HEK293 (cell line): ENCODE measurements around the gene RFX2.

Source experiments
- KLF8 ChIP-seq: fragments of 450-650 bp; formaldehyde crosslinking; IDR thresholded peaks from 2 replicates; pipeline ENCODE4 v1.5.1; 2016; ENCODE audit warnings: missing biosample characterization, missing genetic modification characterization
- MZF1 ChIP-seq: fragments of 450-650 bp; formaldehyde crosslinking; IDR thresholded peaks from 2 replicates; pipeline ENCODE4 v1.5.1; 2017; ENCODE audit warnings: missing biosample characterization, missing genetic modification characterization, borderline replicate concordance
- PATZ1 ChIP-seq: fragments of 450-650 bp; formaldehyde crosslinking; IDR thresholded peaks from 2 replicates; pipeline ENCODE4 v1.5.1; 2016; ENCODE audit warnings: missing biosample characterization, missing genetic modification characterization
- SP2 ChIP-seq: fragments of 450-650 bp; formaldehyde crosslinking; IDR thresholded peaks from 2 replicates; pipeline ENCODE4 v1.5.1; 2016; ENCODE audit warnings: missing biosample characterization, missing genetic modification characterization
- SP7 ChIP-seq: fragments of 450-650 bp; formaldehyde crosslinking; IDR thresholded peaks from 2 replicates; pipeline ENCODE4 v1.5.1; 2016; ENCODE audit warnings: missing biosample characterization, missing genetic modification characterization
- ZBTB1 ChIP-seq: fragments of 450-650 bp; formaldehyde crosslinking; IDR thresholded peaks from 2 replicates; pipeline ENCODE4 v1.5.1; 2016; ENCODE audit warnings: missing biosample characterization, missing genetic modification characterization
- ZBTB44 ChIP-seq: fragments of 450-650 bp; IDR thresholded peaks from 2 replicates; pipeline ENCODE4 v1.5.1; 2018; ENCODE audit warnings: missing biosample characterization, mild to moderate bottlenecking, missing genetic modification characterization
- ZNF10 ChIP-seq: fragments of 450-650 bp; formaldehyde crosslinking; IDR thresholded peaks from 2 replicates; pipeline ENCODE4 v1.5.1; 2017; ENCODE audit warnings: missing biosample characterization, missing genetic modification characterization
- ZNF114 ChIP-seq: fragments of 450-650 bp; formaldehyde crosslinking; IDR thresholded peaks from 2 replicates; pipeline ENCODE4 v1.5.0; 2017; ENCODE audit warnings: missing biosample characterization, missing genetic modification characterization
- ZNF132 ChIP-seq: fragments of 450-650 bp; formaldehyde crosslinking; IDR thresholded peaks from 2 replicates; pipeline ENCODE4 v1.5.1; 2017; ENCODE audit warnings: missing biosample characterization, missing genetic modification characterization, borderline replicate concordance
- ZNF138 ChIP-seq: fragments of 450-650 bp; formaldehyde crosslinking; IDR thresholded peaks from 2 replicates; pipeline ENCODE4 v1.5.1; 2016; ENCODE audit warnings: missing biosample characterization, missing genetic modification characterization, borderline replicate concordance
- ZNF169 ChIP-seq: fragments of 450-650 bp; formaldehyde crosslinking; IDR thresholded peaks from 2 replicates; pipeline ENCODE4 v1.5.1; 2016; ENCODE audit warnings: missing biosample characterization, missing genetic modification characterization
- ZNF202 ChIP-seq: fragments of 450-650 bp; formaldehyde crosslinking; IDR thresholded peaks from 2 replicates; pipeline ENCODE4 v1.5.1; 2016; ENCODE audit warnings: missing biosample characterization, missing genetic modification characterization, borderline replicate concordance
- ZNF248 ChIP-seq: fragments of 450-650 bp; formaldehyde crosslinking; IDR thresholded peaks from 2 replicates; pipeline ENCODE4 v1.5.1; 2017; ENCODE audit warnings: missing biosample characterization, missing genetic modification characterization
- ZNF311 ChIP-seq: fragments of 450-650 bp; formaldehyde crosslinking; IDR thresholded peaks from 2 replicates; pipeline ENCODE4 v1.5.1; 2017; ENCODE audit warnings: missing biosample characterization, missing genetic modification characterization, borderline replicate concordance
- ZNF335 ChIP-seq: fragments of 450-650 bp; formaldehyde crosslinking; conservative IDR thresholded peaks from 2 replicates; pipeline ENCODE4 v1.5.1; 2016; ENCODE audit warnings: missing biosample characterization, missing genetic modification characterization
- ZNF366 ChIP-seq: fragments of 450-650 bp; formaldehyde crosslinking; conservative IDR thresholded peaks from 2 replicates; pipeline ENCODE4 v1.5.1; 2016; ENCODE audit warnings: missing biosample characterization, missing genetic modification characterization
- ZNF513 ChIP-seq: fragments of 450-650 bp; IDR thresholded peaks from 2 replicates; pipeline ENCODE4 v1.5.1; 2018; ENCODE audit warnings: missing biosample characterization, missing genetic modification characterization
- ZNF514 ChIP-seq: fragments of 450-650 bp; formaldehyde crosslinking; IDR thresholded peaks from 2 replicates; pipeline ENCODE4 v1.5.1; 2016; ENCODE audit warnings: missing biosample characterization, missing genetic modification characterization
- ZNF518A ChIP-seq: fragments of 450-650 bp; formaldehyde crosslinking; conservative IDR thresholded peaks from 2 replicates; pipeline ENCODE4 v1.5.1; 2016; ENCODE audit warnings: low read depth, missing biosample characterization, missing genetic modification characterization
- ZNF521 ChIP-seq: fragments of 450-650 bp; formaldehyde crosslinking; IDR thresholded peaks from 2 replicates; pipeline ENCODE4 v1.5.1; 2017; ENCODE audit warnings: missing biosample characterization, mild to moderate bottlenecking, missing genetic modification characterization
- ZNF558 ChIP-seq: fragments of 450-650 bp; formaldehyde crosslinking; IDR thresholded peaks from 2 replicates; pipeline ENCODE4 v1.5.1; 2016; ENCODE audit warnings: missing biosample characterization, missing genetic modification characterization
- ZNF561 ChIP-seq: fragments of 450-650 bp; IDR thresholded peaks from 2 replicates; pipeline ENCODE4 v1.5.1; 2018; ENCODE audit warnings: missing biosample characterization, missing genetic modification characterization, borderline replicate concordance
- ZNF580 ChIP-seq: fragments of 450-650 bp; formaldehyde crosslinking; IDR thresholded peaks from 2 replicates; pipeline ENCODE4 v1.5.1; 2016; ENCODE audit warnings: missing biosample characterization, missing genetic modification characterization
- ZNF677 ChIP-seq: fragments of 450-650 bp; IDR thresholded peaks from 2 replicates; pipeline ENCODE4 v1.5.0; 2018; ENCODE audit warnings: missing biosample characterization, mild to moderate bottlenecking, missing genetic modification characterization, moderate library complexity
- ZNF692 ChIP-seq: fragments of 450-650 bp; formaldehyde crosslinking; IDR thresholded peaks from 2 replicates; pipeline ENCODE4 v1.5.1; 2016; ENCODE audit warnings: missing biosample characterization, missing genetic modification characterization
- ZNF768 ChIP-seq: fragments of 450-650 bp; formaldehyde crosslinking; IDR thresholded peaks from 2 replicates; pipeline ENCODE4 v1.5.1; 2018; ENCODE audit warnings: missing biosample characterization, mild to moderate bottlenecking, missing genetic modification characterization
- ZXDB ChIP-seq: fragments of 450-650 bp; formaldehyde crosslinking; IDR thresholded peaks from 2 replicates; pipeline ENCODE4 v1.5.1; 2016; ENCODE audit warnings: missing biosample characterization, missing genetic modification characterization

Gene RFX2

GRCh38 chr19:6108721-6109633, 1.3 kb downstream of the RFX2 start (continued):
- TF ChIP-seq ZNF138 (tag by site-specific recombination) (no peak), SP7 (peak; percentile 80), ZNF768 (tag by site-specific recombination) (no peak), ZNF518A (tag by site-specific recombination) (no peak), ZBTB1 (tag by site-specific recombination) (no peak), ZNF335 (tag by site-specific recombination) (peak; percentile 97), MZF1 (tag by site-specific recombination) (no peak), ZNF311 (tag by site-specific recombination) (no peak), ZNF248 (tag by site-specific recombination) (no peak), ZBTB44 (no peak), ZXDB (tag by site-specific recombination) (peak; percentile 58), ZNF366 (tag by site-specific recombination) (peak; percentile 78), ZNF677 (tag by site-specific recombination) (no peak), KLF8 (peak; percentile 83), ZNF561 (tag by site-specific recombination) (peak; percentile 49; the same call in 1 of the 2 replicates), ZNF513 (no peak), ZNF10 (no peak), ZNF514 (tag by site-specific recombination) (no peak), PATZ1 (tag by site-specific recombination) (peak; percentile 98), ZNF580 (no peak), ZNF169 (no peak), ZNF132 (no peak), ZNF114 (no peak), SP2 (tag by site-specific recombination) (peak; percentile 21; the same call in 1 of the 2 replicates), ZNF521 (tag by site-specific recombination) (no peak), ZNF692 (peak; percentile 83), ZNF202 (tag by site-specific recombination) (no peak), ZNF558 (tag by site-specific recombination) (peak; percentile 60)
